H9 (cell line): ENCODE measurements around the gene SHTN1. TPM values are rescaled to one million over a fixed set of nuclear protein-coding genes. Genes with fewer than 3 reads are reported as not detected.

Experiments
- DNase-seq: peaks from one replicate; pipeline ENCODE4 v3.0.0-alpha.2; 2017
- H2AFZ ChIP-seq: one replicate; pipeline ENCODE4 v1.6.1; 2013; ENCODE audit warnings: mild to moderate bottlenecking, low read length, control low read depth, moderate library complexity
- H2AK5ac ChIP-seq: 2 replicates; pipeline ENCODE4 v1.6.1; 2013; ENCODE audit warnings: low read length, control low read depth, mixed read lengths; ENCODE audit not compliant: insufficient read length
- H2BK120ac ChIP-seq: one replicate; pipeline ENCODE4 v1.6.1; 2013; ENCODE audit warnings: low read depth, mild to moderate bottlenecking, low read length, control low read depth, inconsistent platforms; ENCODE audit not compliant: poor library complexity, severe bottlenecking
- H2BK12ac ChIP-seq: 2 replicates; pipeline ENCODE4 v1.6.1; 2013; ENCODE audit warnings: low read length, control low read depth, mixed read lengths, low read depth; ENCODE audit not compliant: insufficient read length
- H2BK15ac ChIP-seq: 2 replicates; pipeline ENCODE4 v1.6.1; 2013; ENCODE audit warnings: low read depth, low read length, control low read depth
- H2BK20ac ChIP-seq: one replicate; pipeline ENCODE4 v1.6.1; 2013; ENCODE audit warnings: low read depth, mild to moderate bottlenecking, low read length, control low read depth, inconsistent platforms; ENCODE audit not compliant: poor library complexity, severe bottlenecking
- H2BK5ac ChIP-seq: 2 replicates; pipeline ENCODE4 v1.6.1; 2013; ENCODE audit warnings: low read length, control low read depth, mixed read lengths; ENCODE audit not compliant: insufficient read length
- H3K14ac ChIP-seq: 2 replicates; pipeline ENCODE4 v1.6.1; 2013; ENCODE audit warnings: low read length, control low read depth; ENCODE audit not compliant: insufficient read depth
- H3K18ac ChIP-seq: 2 replicates; pipeline ENCODE4 v1.6.1; 2013; ENCODE audit warnings: low read depth, mild to moderate bottlenecking, mixed read lengths, low read length, control low read depth; ENCODE audit not compliant: insufficient read length
- H3K23ac ChIP-seq: 2 replicates; pipeline ENCODE4 v1.6.1; 2013; ENCODE audit warnings: low read length, control low read depth, mixed read lengths, low read depth; ENCODE audit not compliant: insufficient read length
- H3K23me2 ChIP-seq: 2 replicates; pipeline ENCODE4 v1.6.1; 2013; ENCODE audit warnings: low read depth, mild to moderate bottlenecking, mixed read lengths, low read length, control low read depth; ENCODE audit not compliant: insufficient read length, poor library complexity, severe bottlenecking
- H3K27ac ChIP-seq: 2 replicates; pipeline ENCODE4 v1.5.1; 2013; ENCODE audit warnings: low read length, control low read depth, mixed read lengths, low read depth; ENCODE audit not compliant: insufficient read length
- H3K27me3 ChIP-seq: 2 replicates; pipeline ENCODE4 v1.6.1; 2013; ENCODE audit warnings: low read length, control low read depth, inconsistent platforms; ENCODE audit not compliant: insufficient read depth
- H3K4ac ChIP-seq: 2 replicates; pipeline ENCODE4 v1.6.1; 2013; ENCODE audit warnings: low read depth, mild to moderate bottlenecking, control low read depth, inconsistent platforms, low read length, moderate library complexity
- H3K4me1 ChIP-seq: 2 replicates; pipeline ENCODE4 v1.6.1; 2013; ENCODE audit warnings: low read length, control low read depth, inconsistent platforms; ENCODE audit not compliant: insufficient read depth
- H3K4me2 ChIP-seq: 2 replicates; pipeline ENCODE4 v1.6.1; 2013; ENCODE audit warnings: low read length, control low read depth, mixed read lengths; ENCODE audit not compliant: insufficient read length, insufficient read depth
- H3K56ac ChIP-seq: 2 replicates; pipeline ENCODE4 v1.6.1; 2013; ENCODE audit warnings: low read depth, mild to moderate bottlenecking, mixed read lengths, low read length, control low read depth; ENCODE audit not compliant: insufficient read length
- H3K79me1 ChIP-seq: 2 replicates; pipeline ENCODE4 v1.6.1; 2013; ENCODE audit warnings: low read depth, mild to moderate bottlenecking, moderate library complexity, low read length, control low read depth, inconsistent platforms; ENCODE audit not compliant: insufficient read depth, poor library complexity, severe bottlenecking
- H3K79me2 ChIP-seq: 2 replicates; pipeline ENCODE4 v1.6.1; 2013; ENCODE audit warnings: low read length, control low read depth, inconsistent platforms; ENCODE audit not compliant: insufficient read depth
- H3K9ac ChIP-seq: 2 replicates; pipeline ENCODE4 v1.6.1; 2013; ENCODE audit warnings: low read length, control low read depth, mixed read lengths; ENCODE audit not compliant: insufficient read length; ENCODE audit errors: extremely low read depth
- H3K9me3 ChIP-seq: one replicate; pipeline ENCODE4 v1.6.1; 2013; ENCODE audit warnings: low read depth, low read length, inconsistent platforms; ENCODE audit not compliant: control insufficient read depth
- H3T11ph ChIP-seq: one replicate; pipeline ENCODE4 v1.6.1; 2013; ENCODE audit warnings: mild to moderate bottlenecking, low read length, control low read depth, inconsistent platforms
- H4K20me1 ChIP-seq: one replicate; pipeline ENCODE4 v1.6.1; 2013; ENCODE audit not compliant: control insufficient read depth, insufficient read length, insufficient read depth
- H4K5ac ChIP-seq: 2 replicates; pipeline ENCODE4 v1.6.1; 2013; ENCODE audit warnings: low read depth, mild to moderate bottlenecking, mixed read lengths, low read length, control low read depth; ENCODE audit not compliant: insufficient read length
- H4K8ac ChIP-seq: replicated peaks from 2 replicates; pipeline ENCODE4 v1.6.1; 2013; ENCODE audit warnings: low read length, control low read depth, mixed read lengths, low read depth; ENCODE audit not compliant: insufficient read length
- H4K91ac ChIP-seq: 2 replicates; pipeline ENCODE4 v1.6.1; 2013; ENCODE audit warnings: low read depth, mild to moderate bottlenecking, moderate library complexity, mixed read lengths, low read length, control low read depth; ENCODE audit not compliant: insufficient read length
- H3K27ac Mint-ChIP-seq, 3 experiments: 2 replicates in 2 of 3; 3 replicates in 1 of 3; pipeline ENCODE4 v1.8.0; 2020 to 2021; ENCODE audit warnings: mixed read lengths in 3 of 3, mild to moderate bottlenecking in 1 of 3, moderate library complexity in 1 of 3
- H3K27me3 Mint-ChIP-seq: 2 replicates; pipeline ENCODE4 v1.8.0; 2021; ENCODE audit warnings: low read depth, mild to moderate bottlenecking, moderate library complexity, mixed read lengths
- H3K36me3 Mint-ChIP-seq, 3 experiments: 2 replicates in 2 of 3; 3 replicates in 1 of 3; pipeline ENCODE4 v1.8.0; 2020 to 2021; ENCODE audit warnings: low read depth in 3 of 3, mixed read lengths in 3 of 3; ENCODE audit not compliant: insufficient read depth in 1 of 3
- H3K4me1 Mint-ChIP-seq, 2 experiments: 2 replicates each; pipeline ENCODE4 v1.8.0; 2020; ENCODE audit warnings: mixed read lengths in 2 of 2
- H3K4me3 Mint-ChIP-seq, 2 experiments: 2 replicates in 1 of 2; 3 replicates in 1 of 2; pipeline ENCODE4 v1.8.0; 2020 to 2021; ENCODE audit warnings: mild to moderate bottlenecking in 2 of 2, mixed read lengths in 2 of 2, moderate library complexity in 1 of 2
- H3K9me3 Mint-ChIP-seq, 2 experiments: 2 replicates in 1 of 2; 3 replicates in 1 of 2; pipeline ENCODE4 v1.8.0; 2020; ENCODE audit warnings: mild to moderate bottlenecking in 2 of 2, mixed read lengths in 2 of 2, moderate library complexity in 1 of 2
- CTCF ChIP-seq: fragments of 200-600 bp; sonication (generic); conservative IDR thresholded peaks from 3 replicates; pipeline ENCODE4 v1.8.0; 2021; ENCODE audit warnings: antibody characterized with exemption, mild to moderate bottlenecking
- WGBS: extraction: QIAGEN DNeasy Blood & Tissue Kit; methylation state at CpG from one replicate; pipeline ENCODE4 v1.1.7; 2013; ENCODE audit warnings: missing lambda C conversion rate, low lambda C conversion rate, mixed read lengths; ENCODE audit not compliant: insufficient read length; ENCODE audit errors: extremely low coverage; 5-methylcytosine and 5-hydroxymethylcytosine counted together
- total RNA-seq: library from RNA; stranded (reverse); gene quantifications from 2 replicates; pipeline ENCODE4 v1.2.1, GENCODE V29; 2021

SHTN1 gene
- total RNA-seq, 1 experiment from 2014 or later, result 22.1 TPM

- Mint-ChIP-seq H3K27me3 (no peaks in the 10 kb centered on the region), H3K27ac (no peak overlapping the region), H3K4me1 (peaks cover 15 to 18% of the 10 kb centered on the region in 2 experiments), H3K9me3 (no peaks in the 10 kb centered on the region), H3K36me3 (peaks cover 0 to 14% (median 13%) of the 10 kb centered on the region in 3 experiments; a peak in 5 of 7 replicates), H3K4me3 (no peak overlapping the region)
- Histone ChIP-seq H3K14ac (no peak overlapping the region), H4K8ac (no peak overlapping the region), H3K4me2 (no peak overlapping the region), H3K4ac (no peak overlapping the region), H2BK5ac (no peak overlapping the region), H4K5ac (no peak overlapping the region), H3K9ac (no peak overlapping the region), H2BK20ac (no peak overlapping the region), H3K27ac (no peak overlapping the region), H3K27me3 (no peaks in the 10 kb centered on the region), H3K4me1 (peaks cover 7% of the 10 kb centered on the region), H3K56ac (no peak overlapping the region), H3K9me3 (no peaks in the 10 kb centered on the region), H3K23ac (no peak overlapping the region), H3K23me2 (no peaks in the 10 kb centered on the region), H2BK12ac (no peak overlapping the region), H2AFZ (no peak overlapping the region), H2BK15ac (no peak overlapping the region), H3K79me2 (no peaks in the 10 kb centered on the region), H2AK5ac (no peak overlapping the region), H3T11ph (no peak overlapping the region), H4K20me1 (no peaks in the 10 kb centered on the region), H2BK120ac (no peak overlapping the region), H4K91ac (no peak overlapping the region), H3K18ac (no peak overlapping the region), H3K79me1 (no peaks in the 10 kb centered on the region)
- no peak for TF ChIP-seq CTCF
- WGBS, result no CpG with 5 or more reads among the region's 2 CpGs
- DNase-seq, result no peak
These were observed 60.1 kb downstream of the SHTN1 start for GRCh38 chr10:116944911-116945310.
